Measurements from ENCODE around the gene STUB1.

GRCh38 chr16:678209-678857 is 1.9 kb upstream of the STUB1 start:
- TF ChIP-seq CTCF (IDR thresholded peaks at IDR 0.05; ENCODE audit: extremely low read depth in 1 of 2, insufficient read depth in 1 of 2, low read depth in 1 of 2, low read length in 2 of 2) (no peak), POLR2A (IDR thresholded peaks at IDR 0.05; ENCODE audit: low read depth, low read length) (no peak), POLR2AphosphoS5 (IDR thresholded peaks at IDR 0.05; ENCODE audit: insufficient read depth, low read depth, low read length) (no peak), EZH2 (IDR thresholded peaks at IDR 0.05; ENCODE audit: borderline replicate concordance, low read depth, low read length, severe bottlenecking) (no peak), MYC (IDR thresholded peaks at IDR 0.05; ENCODE audit: low read depth, low read length) (no peak), JUN (IDR thresholded peaks at IDR 0.05; ENCODE audit: borderline replicate concordance, insufficient read depth, insufficient read length, low read depth) (no peak), MAX (IDR thresholded peaks at IDR 0.05; ENCODE audit: insufficient read depth, insufficient read length) (no peak)

All from endothelial cell of umbilical vein (primary cell).